Measurements from ENCODE around the gene MAT2B.
A peak's percentile ranks its signal among the peaks of the same experiment; 100 is the strongest.

The MAT2B gene

GRCh38 chr5:163505368-163506094 lies at the start of gene MAT2B:
Gene MAT2B (plus strand): TSS chr5:163505619. CDS start chr5:163505687, 68 bp downstream.
- DNase-seq (ENCODE audit: low read depth), result peak; percentile 94

GRCh38 chr5:163456029-163456589 lies 49.3 kb upstream of the MAT2B start:
- DNase-seq (ENCODE audit: low read depth), result no peak

DNA sequence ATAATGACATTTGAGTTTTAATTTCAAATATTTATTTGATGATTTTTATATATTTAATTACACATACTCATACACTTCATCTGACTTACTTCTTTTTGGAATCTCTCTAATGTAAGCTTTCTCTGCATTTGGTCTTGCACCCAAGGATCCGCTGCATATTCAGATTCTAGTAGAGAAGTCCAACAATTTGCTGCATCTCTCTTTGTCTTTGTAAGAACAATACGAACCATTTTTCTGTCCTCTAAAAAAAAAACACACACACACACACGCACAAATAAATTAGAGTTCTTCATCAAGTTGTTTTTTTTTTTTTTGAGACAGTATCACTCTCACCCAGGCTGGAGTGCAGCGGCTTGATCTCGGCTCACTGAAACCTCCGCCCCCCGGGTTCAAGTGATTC lies 48.6 kb upstream of the MAT2B start:
- DNase-seq (ENCODE audit: low read depth), result no peak

- DNase-seq (ENCODE audit: low read depth), result no peak
Observed at GRCh38 chr5:163458778-163459385, 46.5 kb upstream of the MAT2B start.

GRCh38 chr5:163459462-163459818 lies 46.0 kb upstream of the MAT2B start:
- DNase-seq (ENCODE audit: low read depth), result no peak

DNA sequence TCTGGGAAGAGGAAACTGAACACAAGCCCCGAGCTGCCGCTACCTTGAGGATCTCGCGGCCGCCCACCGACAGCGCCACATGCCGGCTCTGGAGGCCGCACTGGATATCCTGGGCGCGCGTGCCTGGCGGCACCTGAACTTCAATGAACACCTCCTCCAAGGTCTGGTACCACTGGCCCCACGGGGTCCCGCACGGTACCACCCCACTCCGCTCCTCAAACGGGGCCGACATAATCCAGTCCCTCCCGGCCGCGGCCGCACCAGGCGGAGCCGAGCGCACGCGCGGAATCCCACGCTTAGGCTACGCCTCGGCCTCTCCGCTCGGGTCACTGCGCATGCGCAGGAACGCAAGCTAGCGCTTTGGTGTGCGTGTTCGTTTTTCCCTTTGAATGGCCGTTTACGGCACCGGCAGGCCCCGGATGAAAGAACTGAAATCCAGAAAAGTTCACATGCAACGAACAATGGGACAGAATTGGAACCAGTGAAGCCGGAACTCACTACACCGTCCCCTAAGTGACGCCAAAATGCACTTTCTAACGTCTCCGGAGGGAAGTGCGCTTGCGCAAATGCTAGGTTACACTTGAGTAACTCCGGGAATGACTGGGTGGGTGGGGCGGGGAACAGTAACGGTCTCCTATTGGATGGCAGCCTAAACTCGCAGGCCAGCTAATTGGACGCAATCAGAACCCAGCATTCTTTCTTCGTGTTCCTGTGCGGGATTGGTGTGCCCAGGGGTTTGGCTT lies 45.4 kb upstream of the MAT2B start, which contains the start of gene NUDCD2:
Gene NUDCD2 (minus strand): TSS at position 284 of the 743 bp plus-strand sequence. CDS start 52 bp downstream, at position 232.
- DNase-seq (ENCODE audit: low read depth), result peak; percentile 91

DNA sequence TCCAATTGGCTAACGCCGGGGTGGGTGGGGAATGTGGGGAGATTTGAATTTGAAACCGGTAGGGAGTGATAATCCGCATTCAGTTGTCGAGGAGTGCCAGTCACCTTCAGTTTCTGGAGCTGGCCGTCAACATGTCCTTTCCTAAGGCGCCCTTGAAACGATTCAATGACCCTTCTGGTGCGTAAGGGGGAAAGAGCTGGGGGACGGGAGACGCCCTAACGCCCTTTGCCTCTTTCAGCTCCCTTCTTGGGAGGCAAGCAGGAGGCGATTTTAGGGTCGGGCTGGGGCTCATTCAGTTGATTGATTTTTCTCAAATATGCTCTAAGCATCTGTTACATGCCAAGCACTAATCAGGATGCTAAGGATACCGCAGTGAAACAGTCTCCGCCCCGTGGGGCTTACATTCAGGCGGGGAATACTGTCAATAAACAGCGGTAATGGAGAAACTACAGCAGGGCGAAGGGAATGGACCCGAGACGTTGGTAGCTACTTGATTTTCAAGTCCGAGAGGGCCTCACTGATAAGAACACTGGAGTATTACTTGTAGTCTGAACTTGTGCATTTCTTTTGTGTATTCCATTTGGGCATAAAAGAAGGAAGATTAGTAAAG lies 44.8 kb upstream of the MAT2B start, which contains the start of gene HMMR:
Gene HMMR (plus strand): TSS at position 71 of the 610 bp plus-strand sequence. CDS start 61 bp downstream, at position 132.
- DNase-seq (ENCODE audit: low read depth), result no peak

- no peak for DNase-seq (ENCODE audit: low read depth)
Observed at GRCh38 chr5:163463063-163463435, 42.4 kb upstream of the MAT2B start.

DNA sequence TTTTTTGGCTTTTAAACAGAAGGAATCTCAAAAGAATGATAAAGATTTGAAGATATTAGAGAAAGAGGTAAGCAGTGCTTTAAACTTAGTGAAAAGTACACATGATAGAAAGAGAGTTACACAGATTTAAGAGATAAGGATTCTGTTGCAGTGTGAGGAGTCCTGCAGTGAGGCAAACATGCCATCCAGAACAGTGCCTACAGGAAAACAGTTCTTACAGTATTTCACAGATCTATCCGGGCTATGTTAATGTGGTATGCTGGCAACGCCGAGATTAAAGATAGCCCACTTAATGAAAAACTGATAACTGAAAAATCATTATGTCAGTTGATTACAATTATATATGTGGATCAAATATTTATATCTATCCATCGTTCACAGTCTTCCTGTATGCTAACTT lies 37.7 kb upstream of the MAT2B start:
- no peak for DNase-seq (ENCODE audit: low read depth)

GRCh38 chr5:163473635-163474243 lies 31.7 kb upstream of the MAT2B start:
- DNase-seq (ENCODE audit: low read depth), result no peak

DNA sequence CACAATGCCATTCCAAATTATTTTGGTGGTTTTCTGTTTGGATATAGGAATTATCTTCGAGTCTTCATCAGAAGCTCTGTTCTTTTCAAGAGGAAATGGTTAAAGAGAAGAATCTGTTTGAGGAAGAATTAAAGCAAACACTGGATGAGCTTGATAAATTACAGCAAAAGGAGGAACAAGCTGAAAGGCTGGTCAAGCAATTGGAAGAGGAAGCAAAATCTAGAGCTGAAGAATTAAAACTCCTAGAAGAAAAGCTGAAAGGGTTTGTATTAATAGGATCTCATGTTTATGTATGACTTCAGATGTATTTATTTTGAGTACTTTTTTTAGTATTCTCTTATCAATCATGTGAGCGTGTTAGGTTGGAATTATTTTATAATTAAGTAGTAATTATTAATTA lies 30.0 kb upstream of the MAT2B start:
- DNase-seq (ENCODE audit: low read depth), result no peak

DNA sequence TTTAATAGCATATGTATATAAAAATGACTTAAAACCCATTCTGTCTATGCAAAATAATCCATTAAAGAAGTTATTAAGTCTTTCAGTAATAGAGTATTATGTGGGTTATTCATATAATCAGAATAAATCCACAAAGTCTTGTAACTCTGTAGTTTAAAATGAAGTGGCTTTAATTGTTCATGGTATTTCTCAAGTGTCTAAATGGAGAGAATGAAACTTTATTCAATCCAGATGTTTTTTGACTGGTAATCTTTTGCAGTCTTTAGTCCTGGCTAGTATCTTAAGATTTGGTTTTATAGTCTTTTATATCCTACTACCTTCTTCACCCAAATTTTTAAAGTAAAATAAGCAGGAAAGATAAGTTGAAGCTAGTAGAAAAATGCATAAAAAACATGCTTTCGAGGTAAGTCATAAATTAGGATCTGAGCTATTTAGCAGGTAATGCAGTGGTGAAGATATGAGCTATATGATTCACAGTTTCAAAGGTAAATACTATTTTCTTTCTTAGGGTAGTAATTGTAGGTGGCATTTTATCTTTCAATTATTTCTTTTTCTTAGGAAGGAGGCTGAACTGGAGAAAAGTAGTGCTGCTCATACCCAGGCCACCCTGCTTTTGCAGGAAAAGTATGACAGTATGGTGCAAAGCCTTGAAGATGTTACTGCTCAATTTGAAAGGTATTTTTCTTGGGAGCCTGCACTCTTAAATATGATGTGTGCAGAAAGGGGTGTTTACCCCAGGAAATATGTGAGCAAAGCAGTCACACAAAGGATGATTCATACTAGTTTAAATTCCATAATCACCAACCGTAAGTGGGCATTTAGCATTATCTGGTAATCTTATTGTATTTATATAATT lies 27.1 kb upstream of the MAT2B start:
- no peak for DNase-seq (ENCODE audit: low read depth)

GRCh38 chr5:163478982-163479271 lies 26.5 kb upstream of the MAT2B start:
- DNase-seq (ENCODE audit: low read depth), result no peak

GRCh38 chr5:163489055-163489744 lies 16.2 kb upstream of the MAT2B start:
- DNase-seq (ENCODE audit: low read depth), result no peak

DNA sequence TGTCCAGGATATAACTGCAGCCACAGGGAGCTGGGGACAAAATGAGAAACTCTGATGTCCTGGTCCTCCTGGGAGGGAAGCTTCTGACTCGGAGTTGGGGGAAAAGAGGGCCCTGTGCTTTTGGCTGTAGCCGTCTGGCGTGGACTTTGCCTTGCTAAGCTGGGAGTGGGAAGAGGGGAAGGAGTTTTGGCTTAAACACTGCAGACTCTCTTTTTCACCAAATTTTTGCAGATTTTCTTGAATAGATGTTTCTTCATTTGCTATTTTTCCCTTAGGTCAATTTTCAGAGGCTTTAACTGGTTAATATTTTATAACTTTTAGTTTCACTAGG lies 15.7 kb upstream of the MAT2B start:
- no peak for DNase-seq (ENCODE audit: low read depth)

DNA sequence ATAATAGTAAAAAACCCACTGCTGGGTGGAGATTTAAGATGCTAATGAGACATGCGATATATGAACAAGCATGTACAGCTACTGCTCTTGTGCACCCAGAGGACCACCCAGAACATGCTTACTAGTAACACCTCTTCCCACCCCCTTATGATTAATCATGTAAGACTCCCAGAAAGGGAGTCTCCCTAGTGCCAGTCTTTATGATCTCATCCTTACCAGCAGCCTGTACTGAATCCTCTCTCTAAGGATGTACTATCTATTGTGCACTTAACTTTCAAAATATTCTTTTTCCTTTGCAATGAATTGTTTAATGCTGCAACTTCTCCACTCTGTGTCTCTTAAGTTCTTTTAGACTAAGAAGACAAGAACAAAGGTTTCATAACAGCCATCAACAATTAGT lies 9.1 kb upstream of the MAT2B start:
- DNase-seq (ENCODE audit: low read depth), result no peak

GRCh38 chr5:163497315-163497714 lies 8.1 kb upstream of the MAT2B start:
- no peak for DNase-seq (ENCODE audit: low read depth)

DNA sequence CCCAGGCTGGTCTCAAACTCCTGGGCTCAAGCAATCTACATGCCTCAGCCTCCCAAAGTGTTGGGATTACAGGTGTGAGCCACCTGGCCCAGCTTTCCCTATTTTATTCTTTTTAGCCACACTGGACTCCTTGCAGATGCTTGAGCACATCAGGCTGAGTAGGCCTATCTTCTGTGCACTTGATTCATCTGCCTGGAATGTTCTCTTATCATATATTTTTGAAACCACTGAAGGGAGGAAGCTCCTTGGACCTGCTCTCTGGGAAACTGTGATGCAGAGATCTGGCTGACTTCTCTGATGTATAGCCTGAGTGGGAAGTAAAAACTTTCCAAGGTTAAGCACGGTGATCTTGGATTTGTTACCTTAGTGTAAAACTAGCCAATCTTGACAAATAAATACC lies 6.5 kb upstream of the MAT2B start:
- no peak for DNase-seq (ENCODE audit: low read depth)

DNA sequence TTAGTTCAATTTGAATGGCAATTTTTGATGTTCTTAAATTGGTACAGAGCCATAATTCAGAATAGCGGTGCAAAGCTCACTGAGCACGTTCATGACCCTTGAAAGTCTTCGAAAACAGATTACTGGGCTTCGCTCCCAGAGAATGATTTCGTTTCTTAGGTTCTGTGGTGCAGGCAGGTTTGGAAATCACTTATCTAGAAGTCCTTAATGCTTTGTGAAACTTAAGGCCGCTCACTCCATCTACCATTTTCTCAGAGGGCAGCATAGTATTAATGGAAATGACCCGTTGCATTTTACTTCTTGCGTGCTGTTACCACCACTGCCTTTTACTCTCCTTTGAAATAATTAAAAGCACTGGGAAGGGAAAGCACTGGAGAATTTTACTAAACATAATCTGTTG lies 2.9 kb upstream of the MAT2B start:
- no peak for DNase-seq (ENCODE audit: low read depth)
